HUES48 (cell line): ENCODE data around the gene ADGRG3.

ENCODE experiments used
- H3K27ac ChIP-seq: one replicate; pipeline ENCODE4 v1.7.0; 2013; ENCODE audit warnings: low read depth, low read length, inconsistent platforms
- H3K27me3 ChIP-seq: 2 replicates; pipeline ENCODE4 v1.6.1; 2013; ENCODE audit warnings: mild to moderate bottlenecking, low read length; ENCODE audit not compliant: control insufficient read depth, insufficient read depth
- H3K36me3 ChIP-seq: 2 replicates; pipeline ENCODE4 v1.6.1; 2013; ENCODE audit warnings: low read length; ENCODE audit not compliant: control insufficient read depth, insufficient read depth
- H3K4me1 ChIP-seq: 2 replicates; pipeline ENCODE4 v1.6.1; 2013; ENCODE audit warnings: mild to moderate bottlenecking, low read length; ENCODE audit not compliant: control insufficient read depth, insufficient read depth
- H3K4me3 ChIP-seq: 2 replicates; pipeline ENCODE4 v1.5.1; 2013; ENCODE audit warnings: mild to moderate bottlenecking, low read depth, low read length
- H3K9ac ChIP-seq: 2 replicates; pipeline ENCODE4 v1.6.1; 2013; ENCODE audit warnings: mild to moderate bottlenecking, low read depth, low read length, moderate library complexity
- H3K9me3 ChIP-seq: 2 replicates; pipeline ENCODE4 v1.6.1; 2013; ENCODE audit warnings: low read length; ENCODE audit not compliant: control insufficient read depth, insufficient read depth

The ADGRG3 gene

GRCh38 chr16:57658878-57659674 is 9.0 kb upstream of the ADGRG3 start:
- Histone ChIP-seq H3K9me3 (no peaks in the 10 kb centered on the region), H3K27me3 (no peaks in the 10 kb centered on the region), H3K27ac (no peak overlapping the region), H3K4me3 (no peak overlapping the region), H3K4me1 (no peaks in the 10 kb centered on the region), H3K36me3 (no peaks in the 10 kb centered on the region), H3K9ac (no peak overlapping the region)

DNA sequence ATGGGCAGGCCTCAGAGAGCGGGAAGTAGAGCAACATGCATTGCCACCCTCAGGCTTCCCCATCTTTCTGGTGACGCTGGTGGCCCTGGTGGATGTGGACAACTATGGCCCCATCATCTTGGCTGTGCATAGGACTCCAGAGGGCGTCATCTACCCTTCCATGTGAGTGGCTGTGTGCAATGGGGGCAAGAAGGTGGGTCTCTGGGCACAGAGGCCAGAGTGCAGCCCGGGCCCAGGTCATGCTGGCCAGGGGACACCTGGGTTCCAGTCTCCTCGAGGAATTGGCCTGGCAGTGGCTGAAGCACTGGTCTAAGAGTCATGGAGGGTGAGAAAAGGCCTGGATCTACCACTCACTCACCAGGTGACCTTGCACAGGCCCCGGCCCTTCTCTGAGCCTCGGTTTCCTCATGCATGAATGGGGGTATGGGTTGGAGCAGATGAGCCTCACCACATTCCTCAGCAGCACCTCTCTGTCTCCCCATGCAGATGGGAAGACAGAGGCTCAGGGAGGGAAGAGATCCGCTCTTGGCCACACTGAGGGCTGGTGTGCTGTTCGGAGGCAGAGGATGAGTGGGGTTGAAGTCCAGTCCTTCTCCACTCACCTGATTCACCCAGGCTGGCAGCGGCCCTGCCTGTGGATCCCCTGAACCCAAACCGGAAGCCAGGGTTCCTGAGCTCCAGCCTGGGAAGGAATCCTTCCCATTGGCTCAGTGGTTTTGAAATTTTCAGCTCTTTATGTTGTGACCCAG is 7.2 kb upstream of the ADGRG3 start:
- Histone ChIP-seq H3K4me3 (no peak overlapping the region), H3K9ac (no peak overlapping the region), H3K27ac (no peak overlapping the region), H3K9me3 (no peaks in the 10 kb centered on the region), H3K27me3 (no peaks in the 10 kb centered on the region), H3K4me1 (no peaks in the 10 kb centered on the region), H3K36me3 (no peaks in the 10 kb centered on the region)

- Histone ChIP-seq H3K4me3 (no peak overlapping the region), H3K27me3 (no peaks in the 10 kb centered on the region), H3K4me1 (no peaks in the 10 kb centered on the region), H3K36me3 (no peaks in the 10 kb centered on the region), H3K27ac (no peak overlapping the region), H3K9ac (no peak overlapping the region), H3K9me3 (no peaks in the 10 kb centered on the region)
Measured at GRCh38 chr16:57661510-57661909, 6.6 kb upstream of the ADGRG3 start.

- H3K36me3 ChIP-seq = no peaks in the 10 kb centered on the region
- H3K4me3 ChIP-seq = no peak overlapping the region
- no peak overlapping the region for H3K27ac ChIP-seq
- H3K27me3 ChIP-seq = no peaks in the 10 kb centered on the region
- no peaks in the 10 kb centered on the region for H3K9me3 ChIP-seq
- no peak overlapping the region for H3K9ac ChIP-seq
- H3K4me1 ChIP-seq = no peaks in the 10 kb centered on the region
Measured at GRCh38 chr16:57661936-57662906, 5.9 kb upstream of the ADGRG3 start.

GRCh38 chr16:57663436-57663835 is 4.7 kb upstream of the ADGRG3 start:
- H3K9ac ChIP-seq = no peak overlapping the region
- no peaks in the 10 kb centered on the region for H3K27me3 ChIP-seq
- H3K27ac ChIP-seq = no peak overlapping the region
- H3K9me3 ChIP-seq = no peaks in the 10 kb centered on the region
- H3K36me3 ChIP-seq = no peaks in the 10 kb centered on the region
- H3K4me3 ChIP-seq = no peak overlapping the region
- no peaks in the 10 kb centered on the region for H3K4me1 ChIP-seq

DNA sequence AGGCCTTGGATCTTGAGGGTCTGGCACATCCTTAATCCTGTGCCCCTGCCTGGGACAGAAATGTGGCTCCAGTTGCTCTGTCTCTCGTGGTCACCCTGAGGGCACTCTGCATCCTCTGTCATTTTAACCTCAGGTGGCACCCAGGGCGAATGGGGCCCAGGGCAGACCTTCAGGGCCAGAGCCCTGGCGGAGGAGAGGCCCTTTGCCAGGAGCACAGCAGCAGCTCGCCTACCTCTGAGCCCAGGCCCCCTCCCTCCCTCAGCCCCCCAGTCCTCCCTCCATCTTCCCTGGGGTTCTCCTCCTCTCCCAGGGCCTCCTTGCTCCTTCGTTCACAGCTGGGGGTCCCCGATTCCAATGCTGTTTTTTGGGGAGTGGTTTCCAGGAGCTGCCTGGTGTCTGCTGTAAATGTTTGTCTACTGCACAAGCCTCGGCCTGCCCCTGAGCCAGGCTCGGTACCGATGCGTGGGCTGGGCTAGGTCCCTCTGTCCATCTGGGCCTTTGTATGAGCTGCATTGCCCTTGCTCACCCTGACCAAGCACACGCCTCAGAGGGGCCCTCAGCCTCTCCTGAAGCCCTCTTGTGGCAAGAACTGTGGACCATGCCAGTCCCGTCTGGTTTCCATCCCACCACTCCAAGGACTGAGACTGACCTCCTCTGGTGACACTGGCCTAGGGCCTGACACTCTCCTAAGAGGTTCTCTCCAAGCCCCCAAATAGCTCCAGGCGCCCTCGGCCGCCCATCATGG is 4.0 kb upstream of the ADGRG3 start:
- Histone ChIP-seq H3K4me3 (no peak overlapping the region), H3K9me3 (no peaks in the 10 kb centered on the region), H3K27me3 (no peaks in the 10 kb centered on the region), H3K4me1 (no peaks in the 10 kb centered on the region), H3K27ac (no peak overlapping the region), H3K9ac (no peak overlapping the region), H3K36me3 (no peaks in the 10 kb centered on the region)

DNA sequence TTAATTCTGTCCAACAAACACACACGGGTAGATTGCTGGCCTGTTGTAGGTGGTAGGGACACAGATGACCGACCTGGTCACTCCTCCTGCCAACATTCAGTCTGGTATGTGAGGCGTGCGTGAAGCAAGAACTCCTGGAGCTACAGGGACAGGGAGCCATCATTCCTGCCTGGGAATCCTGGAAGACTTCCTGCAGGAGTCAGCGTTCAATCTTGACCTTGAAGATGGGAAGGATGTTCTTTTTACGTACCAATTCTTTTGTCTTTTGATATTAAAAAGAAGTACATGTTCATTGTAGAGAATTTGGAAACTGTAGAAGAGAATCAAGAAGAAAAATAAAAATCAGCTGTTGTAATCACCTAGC is 3.5 kb upstream of the ADGRG3 start:
- Histone ChIP-seq H3K9ac (no peak overlapping the region), H3K9me3 (no peaks in the 10 kb centered on the region), H3K27me3 (no peaks in the 10 kb centered on the region), H3K27ac (no peak overlapping the region), H3K36me3 (no peaks in the 10 kb centered on the region), H3K4me3 (no peak overlapping the region), H3K4me1 (no peaks in the 10 kb centered on the region)

DNA sequence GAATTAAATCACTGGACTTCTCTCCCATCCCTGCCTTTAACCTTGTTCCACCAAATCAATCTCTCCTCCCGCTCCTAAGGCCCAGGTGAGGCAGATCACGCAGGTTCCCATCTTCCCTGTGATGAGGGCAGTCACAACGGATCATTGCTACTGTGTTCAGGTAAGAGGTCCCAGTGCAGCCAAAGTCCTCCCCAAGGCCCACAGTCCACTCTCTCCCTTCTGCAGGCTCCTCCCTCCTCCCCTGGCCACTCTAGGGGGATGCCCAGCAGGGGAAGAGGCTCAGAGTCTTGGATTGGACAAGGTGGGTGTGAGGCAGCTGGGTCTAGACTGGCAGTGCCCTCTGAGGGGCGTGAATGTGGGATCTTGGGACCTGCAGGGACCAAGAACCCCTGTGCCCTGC is 2.6 kb upstream of the ADGRG3 start:
- no peak overlapping the region for H3K9ac ChIP-seq
- H3K9me3 ChIP-seq = no peaks in the 10 kb centered on the region
- H3K36me3 ChIP-seq = no peaks in the 10 kb centered on the region
- no peaks in the 10 kb centered on the region for H3K4me1 ChIP-seq
- H3K27ac ChIP-seq = no peak overlapping the region
- no peak overlapping the region for H3K4me3 ChIP-seq
- no peaks in the 10 kb centered on the region for H3K27me3 ChIP-seq

DNA sequence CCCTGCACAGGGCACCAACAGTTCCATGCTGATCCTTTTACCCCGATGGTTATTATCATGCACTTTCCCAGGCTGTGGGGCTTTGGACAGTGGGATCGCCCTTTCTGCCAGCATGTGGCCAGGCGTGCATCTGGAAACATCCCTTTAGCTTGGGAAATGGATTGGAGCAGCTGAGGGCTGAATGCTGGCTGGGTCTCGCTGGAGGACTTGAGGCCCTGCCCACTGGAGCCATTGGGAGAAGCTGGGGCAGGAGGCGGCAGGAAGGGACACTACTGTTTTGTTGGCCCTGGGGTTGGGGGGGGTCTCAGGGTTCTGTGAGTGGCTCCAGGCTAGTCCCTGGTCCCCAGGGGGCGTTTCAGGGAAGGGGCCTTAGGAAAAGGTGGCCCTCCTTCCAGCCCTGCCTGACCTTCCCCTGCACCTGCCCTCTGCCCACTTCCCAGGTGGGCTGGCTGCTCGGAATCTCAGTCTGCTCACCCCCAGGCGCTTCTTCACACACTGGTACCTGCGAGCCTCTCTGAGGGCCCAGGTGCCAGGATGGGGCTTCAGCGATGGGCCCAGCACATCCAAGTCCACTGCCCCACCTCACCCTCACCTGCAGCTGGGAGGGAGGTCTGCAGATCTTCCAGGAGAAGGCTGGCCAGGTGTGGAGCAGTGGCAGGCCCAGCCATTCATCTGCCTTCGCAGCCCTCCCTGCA is 1.6 kb upstream of the ADGRG3 start:
- Histone ChIP-seq H3K9me3 (no peaks in the 10 kb centered on the region), H3K36me3 (no peaks in the 10 kb centered on the region), H3K9ac (no peak overlapping the region), H3K27me3 (no peaks in the 10 kb centered on the region), H3K4me1 (no peaks in the 10 kb centered on the region), H3K27ac (no peak overlapping the region), H3K4me3 (no peak overlapping the region)

DNA sequence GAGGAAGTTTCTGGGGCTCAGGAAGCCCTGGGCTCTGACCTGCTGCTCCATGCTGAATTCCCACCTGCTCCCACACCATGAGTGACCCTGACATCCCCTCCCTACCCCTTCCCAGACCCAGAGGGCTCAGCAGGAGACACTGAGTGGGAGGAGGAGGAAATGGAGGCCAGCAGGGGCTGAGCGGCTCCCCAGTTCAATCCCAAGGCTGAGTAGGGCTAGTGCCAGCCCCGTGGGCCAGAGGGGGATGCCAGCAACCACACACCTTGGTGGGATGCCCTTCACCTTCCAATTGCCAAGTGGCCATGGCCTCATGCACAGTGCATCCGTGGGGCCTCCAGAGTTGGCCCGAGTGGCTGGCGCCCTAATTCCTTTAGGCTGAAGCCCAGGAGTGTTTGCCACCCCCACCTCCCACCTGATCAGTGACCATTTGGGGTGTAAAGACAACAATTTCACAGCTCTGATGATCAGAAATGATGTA is 1.0 kb upstream of the ADGRG3 start:
- no peaks in the 10 kb centered on the region for H3K9me3 ChIP-seq
- H3K27ac ChIP-seq = no peak overlapping the region
- no peaks in the 10 kb centered on the region for H3K27me3 ChIP-seq
- H3K4me1 ChIP-seq = no peaks in the 10 kb centered on the region
- H3K36me3 ChIP-seq = no peaks in the 10 kb centered on the region
- H3K9ac ChIP-seq = no peak overlapping the region
- H3K4me3 ChIP-seq = no peak overlapping the region
